WTC11 (cell line): ENCODE results near the gene ZP4.

Experiments
- CTCF ChIP-seq: fragments of 200-600 bp; IDR thresholded peaks from 2 replicates; pipeline ENCODE4 v1.8.0; 2022; ENCODE audit warnings: antibody characterized with exemption
- ESRRA ChIP-seq: sonication (generic); formaldehyde crosslinking; IDR thresholded peaks from 2 replicates; pipeline ENCODE4 v1.8.1; 2022; ENCODE audit warnings: mild to moderate bottlenecking, missing genetic modification reagents, borderline replicate concordance
- IRF1 ChIP-seq: sonication (generic); formaldehyde crosslinking; IDR thresholded peaks from 2 replicates; pipeline ENCODE4 v1.8.0; 2023; ENCODE audit warnings: missing genetic modification reagents
- NFYB ChIP-seq: sonication (generic); formaldehyde crosslinking; conservative IDR thresholded peaks from 2 replicates; pipeline ENCODE4 v1.8.0; 2022; ENCODE audit warnings: low read depth, missing genetic modification reagents
- SMAD3 ChIP-seq: sonication (generic); formaldehyde crosslinking; IDR thresholded peaks from 2 replicates; pipeline ENCODE4 v1.8.0; 2022; ENCODE audit warnings: missing genetic modification reagents, mild to moderate bottlenecking, borderline replicate concordance
- TF ChIP-seq, protein P1 (sequence below): sonication (generic); formaldehyde crosslinking; IDR thresholded peaks from 2 replicates; pipeline ENCODE4 v1.8.1; 2023; ENCODE audit warnings: mild to moderate bottlenecking, missing genetic modification reagents, borderline replicate concordance
- TF ChIP-seq, protein P2 (sequence below): sonication (generic); formaldehyde crosslinking; conservative IDR thresholded peaks from 2 replicates; pipeline ENCODE4 v1.8.1; 2022; ENCODE audit warnings: mild to moderate bottlenecking, missing genetic modification reagents
- TF ChIP-seq, protein P3 (sequence below): sonication (generic); formaldehyde crosslinking; IDR thresholded peaks from 2 replicates; pipeline ENCODE4 v1.8.1; 2022; ENCODE audit warnings: low read depth, missing genetic modification reagents, borderline replicate concordance

DNA sequence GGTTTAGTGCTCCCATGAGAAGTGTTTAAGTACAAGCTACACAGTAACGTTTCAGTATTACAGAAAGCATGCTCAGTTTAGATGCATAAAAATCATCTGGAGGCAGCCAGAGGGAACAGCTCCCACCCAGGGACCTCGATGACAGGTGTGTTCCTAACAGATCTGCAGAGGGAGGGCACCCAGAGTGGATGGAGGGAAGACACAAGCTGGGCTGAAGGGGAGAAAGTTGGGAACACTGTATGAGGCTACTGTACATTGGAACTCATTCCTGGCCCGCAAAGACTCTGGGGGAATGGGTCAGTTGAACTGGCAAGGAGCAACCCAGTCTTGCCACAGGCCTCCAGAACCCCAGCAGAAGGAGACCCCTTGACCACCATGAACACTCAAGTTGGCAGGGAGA lies 52.4 kb downstream of the ZP4 start:
- TF ChIP-seq, protein P1, sequence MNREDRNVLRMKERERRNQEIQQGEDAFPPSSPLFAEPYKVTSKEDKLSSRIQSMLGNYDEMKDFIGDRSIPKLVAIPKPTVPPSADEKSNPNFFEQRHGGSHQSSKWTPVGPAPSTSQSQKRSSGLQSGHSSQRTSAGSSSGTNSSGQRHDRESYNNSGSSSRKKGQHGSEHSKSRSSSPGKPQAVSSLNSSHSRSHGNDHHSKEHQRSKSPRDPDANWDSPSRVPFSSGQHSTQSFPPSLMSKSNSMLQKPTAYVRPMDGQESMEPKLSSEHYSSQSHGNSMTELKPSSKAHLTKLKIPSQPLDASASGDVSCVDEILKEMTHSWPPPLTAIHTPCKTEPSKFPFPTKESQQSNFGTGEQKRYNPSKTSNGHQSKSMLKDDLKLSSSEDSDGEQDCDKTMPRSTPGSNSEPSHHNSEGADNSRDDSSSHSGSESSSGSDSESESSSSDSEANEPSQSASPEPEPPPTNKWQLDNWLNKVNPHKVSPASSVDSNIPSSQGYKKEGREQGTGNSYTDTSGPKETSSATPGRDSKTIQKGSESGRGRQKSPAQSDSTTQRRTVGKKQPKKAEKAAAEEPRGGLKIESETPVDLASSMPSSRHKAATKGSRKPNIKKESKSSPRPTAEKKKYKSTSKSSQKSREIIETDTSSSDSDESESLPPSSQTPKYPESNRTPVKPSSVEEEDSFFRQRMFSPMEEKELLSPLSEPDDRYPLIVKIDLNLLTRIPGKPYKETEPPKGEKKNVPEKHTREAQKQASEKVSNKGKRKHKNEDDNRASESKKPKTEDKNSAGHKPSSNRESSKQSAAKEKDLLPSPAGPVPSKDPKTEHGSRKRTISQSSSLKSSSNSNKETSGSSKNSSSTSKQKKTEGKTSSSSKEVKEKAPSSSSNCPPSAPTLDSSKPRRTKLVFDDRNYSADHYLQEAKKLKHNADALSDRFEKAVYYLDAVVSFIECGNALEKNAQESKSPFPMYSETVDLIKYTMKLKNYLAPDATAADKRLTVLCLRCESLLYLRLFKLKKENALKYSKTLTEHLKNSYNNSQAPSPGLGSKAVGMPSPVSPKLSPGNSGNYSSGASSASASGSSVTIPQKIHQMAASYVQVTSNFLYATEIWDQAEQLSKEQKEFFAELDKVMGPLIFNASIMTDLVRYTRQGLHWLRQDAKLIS = no peak
- no peak for TF ChIP-seq CTCF
- no peak for TF ChIP-seq NFYB (CRISPR knock-in tag)
- no peak for TF ChIP-seq SMAD3 (CRISPR knock-in tag)
- TF ChIP-seq, protein P2, sequence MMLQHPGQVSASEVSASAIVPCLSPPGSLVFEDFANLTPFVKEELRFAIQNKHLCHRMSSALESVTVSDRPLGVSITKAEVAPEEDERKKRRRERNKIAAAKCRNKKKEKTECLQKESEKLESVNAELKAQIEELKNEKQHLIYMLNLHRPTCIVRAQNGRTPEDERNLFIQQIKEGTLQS (CRISPR knock-in tag) = no peak
- TF ChIP-seq IRF1 (CRISPR knock-in tag) = no peak
- no peak for TF ChIP-seq ESRRA (CRISPR knock-in tag)
- TF ChIP-seq, protein P3, sequence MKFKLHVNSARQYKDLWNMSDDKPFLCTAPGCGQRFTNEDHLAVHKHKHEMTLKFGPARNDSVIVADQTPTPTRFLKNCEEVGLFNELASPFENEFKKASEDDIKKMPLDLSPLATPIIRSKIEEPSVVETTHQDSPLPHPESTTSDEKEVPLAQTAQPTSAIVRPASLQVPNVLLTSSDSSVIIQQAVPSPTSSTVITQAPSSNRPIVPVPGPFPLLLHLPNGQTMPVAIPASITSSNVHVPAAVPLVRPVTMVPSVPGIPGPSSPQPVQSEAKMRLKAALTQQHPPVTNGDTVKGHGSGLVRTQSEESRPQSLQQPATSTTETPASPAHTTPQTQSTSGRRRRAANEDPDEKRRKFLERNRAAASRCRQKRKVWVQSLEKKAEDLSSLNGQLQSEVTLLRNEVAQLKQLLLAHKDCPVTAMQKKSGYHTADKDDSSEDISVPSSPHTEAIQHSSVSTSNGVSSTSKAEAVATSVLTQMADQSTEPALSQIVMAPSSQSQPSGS = no peak
